GM12873 (cell line): Measurements from ENCODE around the gene NUAK2.

ENCODE experiments used
- TF ChIP-seq, protein P1 (sequence below): IDR thresholded peaks from 2 replicates; pipeline ENCODE4 v1.5.1; 2012; ENCODE audit warnings: low read depth, mild to moderate bottlenecking, moderate library complexity, low read length, control low read depth; ENCODE audit not compliant: insufficient read depth; ENCODE audit errors: missing control alignments

NUAK2 gene

DNA sequence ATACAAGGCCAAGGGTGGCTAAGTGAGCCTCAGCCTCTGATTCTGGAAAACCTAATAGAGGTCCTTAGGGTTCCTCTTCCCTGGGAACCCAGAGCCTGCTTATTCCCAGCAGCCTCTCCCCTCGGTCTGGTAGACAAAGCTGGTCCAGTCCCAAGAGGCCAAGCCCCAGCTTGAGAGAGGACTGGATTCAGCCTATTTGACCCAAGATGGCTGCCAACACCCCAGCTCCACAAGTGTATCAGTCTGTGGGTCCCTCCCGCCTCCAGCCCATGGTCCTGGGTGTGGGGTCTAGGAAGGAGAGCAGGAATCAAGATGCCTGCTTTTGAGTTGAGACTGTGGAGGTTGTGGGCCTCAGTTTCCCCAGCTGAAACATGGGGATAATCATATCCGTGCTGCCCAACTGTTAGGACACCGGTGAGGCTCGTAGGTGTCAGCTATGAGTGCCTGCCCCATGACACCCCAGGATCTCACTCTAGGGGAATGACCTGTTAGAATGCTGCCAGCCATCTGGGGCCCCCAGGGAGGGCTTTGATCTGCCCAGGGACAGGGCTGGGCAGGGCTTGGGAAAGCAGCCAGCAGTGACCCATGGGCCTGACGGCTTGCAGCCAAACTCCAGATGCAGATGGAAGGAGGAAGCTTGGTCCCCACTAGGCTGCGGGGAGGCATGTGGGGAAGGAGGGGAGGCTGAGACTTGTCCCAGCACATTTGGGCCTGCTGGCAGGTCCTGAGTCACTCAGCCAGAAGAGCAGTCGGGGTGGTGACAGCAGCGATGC lies 45.4 kb downstream of the NUAK2 start:
- TF ChIP-seq, protein P1, sequence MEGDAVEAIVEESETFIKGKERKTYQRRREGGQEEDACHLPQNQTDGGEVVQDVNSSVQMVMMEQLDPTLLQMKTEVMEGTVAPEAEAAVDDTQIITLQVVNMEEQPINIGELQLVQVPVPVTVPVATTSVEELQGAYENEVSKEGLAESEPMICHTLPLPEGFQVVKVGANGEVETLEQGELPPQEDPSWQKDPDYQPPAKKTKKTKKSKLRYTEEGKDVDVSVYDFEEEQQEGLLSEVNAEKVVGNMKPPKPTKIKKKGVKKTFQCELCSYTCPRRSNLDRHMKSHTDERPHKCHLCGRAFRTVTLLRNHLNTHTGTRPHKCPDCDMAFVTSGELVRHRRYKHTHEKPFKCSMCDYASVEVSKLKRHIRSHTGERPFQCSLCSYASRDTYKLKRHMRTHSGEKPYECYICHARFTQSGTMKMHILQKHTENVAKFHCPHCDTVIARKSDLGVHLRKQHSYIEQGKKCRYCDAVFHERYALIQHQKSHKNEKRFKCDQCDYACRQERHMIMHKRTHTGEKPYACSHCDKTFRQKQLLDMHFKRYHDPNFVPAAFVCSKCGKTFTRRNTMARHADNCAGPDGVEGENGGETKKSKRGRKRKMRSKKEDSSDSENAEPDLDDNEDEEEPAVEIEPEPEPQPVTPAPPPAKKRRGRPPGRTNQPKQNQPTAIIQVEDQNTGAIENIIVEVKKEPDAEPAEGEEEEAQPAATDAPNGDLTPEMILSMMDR: no peak

DNA sequence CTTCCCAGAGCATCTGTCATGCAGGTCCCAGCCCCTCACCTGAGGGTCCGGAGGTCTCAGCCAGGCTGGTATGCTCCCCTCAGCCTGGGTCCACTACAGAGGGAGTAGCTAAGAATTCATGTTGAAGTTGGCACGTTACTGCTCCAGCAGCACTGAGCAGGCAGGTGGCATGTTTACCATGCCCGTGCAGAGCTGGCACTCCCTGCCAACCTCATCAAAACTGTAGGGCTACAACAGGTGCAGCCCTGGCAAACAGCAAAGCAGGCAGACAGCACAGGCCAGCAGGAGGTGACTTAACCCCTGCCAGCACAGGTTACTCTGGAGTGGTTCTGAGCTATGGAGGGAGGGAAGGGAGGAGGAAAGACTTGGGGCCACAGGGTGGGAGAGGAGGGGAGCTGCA lies 46.4 kb downstream of the NUAK2 start:
- TF ChIP-seq, protein P1: peak; percentile 3

DNA sequence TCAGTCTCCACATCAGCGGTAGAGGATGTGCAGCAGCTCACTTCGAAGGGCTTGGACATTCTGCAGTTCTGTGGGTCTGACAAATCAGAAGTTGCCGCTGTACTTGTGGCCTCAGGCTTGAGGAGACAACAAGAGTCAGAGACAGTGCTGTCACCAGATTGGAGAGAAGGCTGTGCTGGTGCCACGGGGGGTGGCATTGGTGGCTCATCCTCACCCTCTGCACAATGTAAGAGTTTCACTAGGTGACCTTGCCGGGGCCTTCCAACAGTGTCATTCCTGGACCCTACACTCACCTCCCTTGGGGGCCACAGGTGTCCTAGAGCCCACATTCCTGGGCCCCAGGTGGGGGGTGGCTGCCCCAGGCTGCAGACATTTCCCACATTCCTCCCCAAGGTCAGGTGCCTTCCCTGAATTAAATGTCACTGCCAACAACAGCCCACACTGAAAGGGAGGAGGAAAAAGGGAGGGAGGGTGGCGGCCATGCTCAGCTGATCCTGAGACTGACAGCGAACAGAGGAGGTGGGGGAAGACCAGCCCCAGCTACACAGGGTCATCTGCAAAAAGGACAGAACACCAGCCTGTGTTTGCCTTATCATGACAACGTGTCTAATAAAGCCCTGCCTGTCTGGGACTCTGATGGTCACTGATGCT lies 47.4 kb downstream of the NUAK2 start:
- TF ChIP-seq, protein P1: no peak

DNA sequence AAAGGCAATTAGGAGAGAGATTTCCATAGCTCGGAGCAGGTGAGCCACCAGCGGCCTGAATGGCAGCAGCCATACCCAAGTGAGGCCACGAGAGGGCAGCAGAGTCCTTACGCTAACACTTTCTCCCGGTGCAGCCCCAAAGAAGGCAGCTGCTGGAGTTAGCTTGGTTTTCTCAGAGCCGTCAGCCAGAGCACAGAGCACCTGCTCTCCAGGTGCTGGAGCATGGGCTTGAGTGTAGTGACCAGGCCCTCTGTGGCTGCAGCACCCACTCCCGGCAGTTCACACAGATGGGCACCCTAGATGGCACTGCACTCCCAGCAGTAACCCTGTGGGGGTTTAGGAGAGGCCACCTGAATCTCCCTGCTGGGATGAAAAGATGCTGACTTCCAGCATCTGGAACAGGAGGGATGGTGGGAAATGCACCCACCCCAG lies 48.0 kb downstream of the NUAK2 start:
- TF ChIP-seq, protein P1: peak; percentile 100

DNA sequence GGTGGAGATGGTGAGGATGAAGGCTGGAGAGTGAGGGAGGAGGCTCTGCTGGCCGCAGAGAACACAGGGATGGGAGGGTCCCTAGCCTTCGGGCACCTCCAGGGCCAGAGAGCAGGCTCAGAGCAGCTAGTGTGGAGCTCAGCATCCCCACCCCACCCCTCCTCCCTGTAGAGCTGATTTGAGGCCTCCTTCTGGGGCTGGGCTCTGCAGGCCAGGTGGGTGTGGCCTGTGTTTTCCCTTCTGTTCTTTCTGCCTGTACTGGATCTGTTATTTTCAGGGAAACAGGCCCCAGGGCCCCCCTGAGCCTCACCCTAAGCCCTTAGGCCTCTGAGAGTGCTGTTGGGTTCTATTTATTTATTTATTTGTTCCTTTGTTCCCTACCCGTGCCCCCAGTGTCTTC lies 49.0 kb downstream of the NUAK2 start:
- TF ChIP-seq, protein P1: no peak

DNA sequence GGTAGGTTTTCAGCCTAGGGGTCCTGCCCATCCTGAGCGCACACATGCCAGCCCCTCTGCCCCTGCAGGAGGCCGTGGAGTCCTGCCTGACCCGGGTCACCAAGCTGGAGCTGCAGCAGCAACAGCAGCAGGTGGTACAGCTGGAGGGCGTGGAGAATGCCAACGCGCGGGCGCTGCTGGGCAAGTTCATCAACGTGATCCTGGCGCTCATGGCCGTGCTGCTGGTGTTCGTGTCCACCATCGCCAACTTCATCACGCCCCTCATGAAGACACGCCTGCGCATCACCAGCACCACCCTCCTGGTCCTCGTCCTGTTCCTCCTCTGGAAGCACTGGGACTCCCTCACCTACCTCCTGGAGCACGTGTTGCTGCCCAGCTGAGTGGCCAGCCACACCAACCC lies 49.8 kb downstream of the NUAK2 start:
- TF ChIP-seq, protein P1: no peak

DNA sequence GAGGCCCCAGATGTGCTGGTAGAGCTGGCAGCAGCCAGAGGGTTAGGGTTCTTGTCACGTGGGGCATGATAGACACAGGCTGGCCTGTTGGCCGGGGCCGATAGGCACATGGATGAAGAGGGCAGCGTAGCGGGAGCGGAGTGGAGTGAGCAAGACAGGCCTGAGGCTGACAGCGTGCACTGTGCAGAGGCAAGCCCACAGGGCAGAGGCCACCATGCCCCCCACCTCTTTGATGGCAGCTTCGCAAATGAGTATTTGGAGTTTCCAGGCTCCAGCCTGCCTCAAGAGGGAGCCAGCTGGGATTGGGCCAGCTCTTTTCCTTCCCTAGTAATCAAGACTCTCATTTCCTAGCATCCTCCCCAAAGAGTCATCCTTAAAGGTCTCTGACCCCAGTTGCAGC lies 50.3 kb downstream of the NUAK2 start:
- TF ChIP-seq, protein P1: no peak
